Sigmoid colon (tissue), 4 donors: ENCODE measurements around the gene IRF2BP2.

Source experiments
- CTCF ChIP-seq, 4 experiments: fragments of 450-650 bp in 3 of 4; fragments of 200-600 bp in 1 of 4; IDR thresholded peaks; one replicate each; pipeline ENCODE4 v1.5.1; 2016 to 2019; ENCODE audit warnings: antibody characterized with exemption in 4 of 4, mild to moderate bottlenecking in 3 of 4, moderate library complexity in 2 of 4
- POLR2A ChIP-seq, 2 donors: fragments of 450-650 bp; IDR thresholded peaks; one replicate each; pipeline ENCODE4 v1.6.1; 2016; ENCODE audit warnings: antibody characterized with exemption in 2 of 2, mild to moderate bottlenecking in 2 of 2, moderate library complexity in 2 of 2
- POLR2AphosphoS5 ChIP-seq, 4 donors: sonication (generic); formaldehyde crosslinking; IDR thresholded peaks; one replicate each; pipeline ENCODE4 v1.6.1; 2017; ENCODE audit warnings: antibody characterized with exemption in 4 of 4

GRCh38 chr1:234588386-234588785 is 21.6 kb downstream of the IRF2BP2 start:
- TF ChIP-seq CTCF (IDR thresholded peaks at IDR 0.05) = no peak
- no peak for TF ChIP-seq POLR2AphosphoS5 (IDR thresholded peaks at IDR 0.05)
- TF ChIP-seq POLR2A (IDR thresholded peaks at IDR 0.05) = no peak
